ENCODE measurements around the gene MSANTD7.
"Not testable (repeated sequence)": the region's sequence is repeated elsewhere in the genome, so short reads cannot be mapped to it uniquely, and the experiment has no call there.

MSANTD7 gene

GRCh38 chr10:14837757-14838581, at the start of gene MSANTD7, which contains the start of the genes CDNF and HSPA14:
MSANTD7 (plus strand) TSS chr10:14838306; CDS start chr10:14842285, 3,979 bp downstream.
CDNF (minus strand) TSS chr10:14838037; CDS start chr10:14837946, 91 bp downstream.
HSPA14 (plus strand) TSS chr10:14838306; CDS start chr10:14838403, 97 bp downstream.
- peak; percentile 99 for DNase-seq

GRCh38 chr10:14798636-14799035, 39.5 kb upstream of the MSANTD7 start:
- DNase-seq: no peak

GRCh38 chr10:14800397-14800796, 37.7 kb upstream of the MSANTD7 start:
- no peak for DNase-seq

- DNase-seq: no peak
Measured at GRCh38 chr10:14801723-14802122, 36.4 kb upstream of the MSANTD7 start.

GRCh38 chr10:14803827-14804226, 34.3 kb upstream of the MSANTD7 start:
- DNase-seq: no peak

- DNase-seq: no peak
Measured at GRCh38 chr10:14806318-14806717, 31.8 kb upstream of the MSANTD7 start.

GRCh38 chr10:14810969-14811953, 26.8 kb upstream of the MSANTD7 start:
- DNase-seq: no peak

- DNase-seq: no peak
Measured at GRCh38 chr10:14812271-14812670, 25.8 kb upstream of the MSANTD7 start.

GRCh38 chr10:14815681-14816080, 22.4 kb upstream of the MSANTD7 start:
- peak; percentile 11 for DNase-seq

- not testable (repeated sequence) for DNase-seq
Measured at GRCh38 chr10:14816717-14817116, 21.4 kb upstream of the MSANTD7 start.

GRCh38 chr10:14820010-14820774, 17.9 kb upstream of the MSANTD7 start:
- no peak for DNase-seq

- no peak for DNase-seq
Measured at GRCh38 chr10:14820775-14821154, 17.3 kb upstream of the MSANTD7 start.

GRCh38 chr10:14821635-14822375, 16.3 kb upstream of the MSANTD7 start:
- no peak for DNase-seq

- DNase-seq: no peak
Measured at GRCh38 chr10:14822879-14823755, 15.0 kb upstream of the MSANTD7 start.

- DNase-seq: no peak
Measured at GRCh38 chr10:14823966-14824365, 14.1 kb upstream of the MSANTD7 start.

- no peak for DNase-seq
Measured at GRCh38 chr10:14826076-14826829, 11.9 kb upstream of the MSANTD7 start.

- DNase-seq: no peak
Measured at GRCh38 chr10:14833106-14833505, 5.0 kb upstream of the MSANTD7 start.

- no peak for DNase-seq
Measured at GRCh38 chr10:14836208-14836607, 1.9 kb upstream of the MSANTD7 start.

- DNase-seq: no peak
Measured at GRCh38 chr10:14837003-14837756, 926 bp upstream of the MSANTD7 start.
